Left ventricle myocardium inferior (tissue), 1 donor: ENCODE data around the gene ZNF431. TPM values are rescaled to one million over a fixed set of nuclear protein-coding genes. Genes with fewer than 3 reads are reported as not detected.

Source experiments
- DNase-seq: peaks from one replicate; pipeline ENCODE4 v3.0.0-alpha.2; 2020
- H3K27ac ChIP-seq: fragments of 200-600 bp; replicated peaks from 2 replicates; pipeline ENCODE4 v1.8.0; 2021
- H3K27me3 ChIP-seq: fragments of 200-600 bp; 2 replicates; pipeline ENCODE4 v1.8.0; 2021; ENCODE audit warnings: low read depth
- H3K36me3 ChIP-seq: fragments of 200-600 bp; 2 replicates; pipeline ENCODE4 v1.8.0; 2021
- H3K4me1 ChIP-seq: fragments of 200-600 bp; 2 replicates; pipeline ENCODE4 v1.8.0; 2021
- H3K4me3 ChIP-seq: fragments of 200-600 bp; 2 replicates; pipeline ENCODE4 v1.8.0; 2021; ENCODE audit warnings: mild to moderate bottlenecking, moderate library complexity
- H3K9me3 ChIP-seq: fragments of 200-600 bp; replicated peaks from 2 replicates; pipeline ENCODE4 v1.8.0; 2021
- intact Hi-C: fragments of 100-400 bp; cut with micrococcal nuclease; formaldehyde crosslinking; loops from one replicate; pipeline ENCODE4 v1.11.0; 2022
- total RNA-seq: library from RNA; stranded (reverse); fragmentation: NEBNext Ultra II Directional; extraction: Animal tissue kit (Norgen Biotek cat#: 25700); gene quantifications from one replicate; pipeline ENCODE4 v1.2.1, GENCODE V29; 2021
- TF ChIP-seq, protein P1 (sequence below): fragments of 200-600 bp; IDR thresholded peaks from 2 replicates; pipeline ENCODE4 v1.8.0; 2021; ENCODE audit warnings: antibody characterized with exemption, mild to moderate bottlenecking, borderline replicate concordance
- donor health status: DM: no; HTN: yes; CAD: no; lungs with severe emphysema.

ZNF431 gene
- total RNA-seq, 1 donor from 2014 or later = 12.4 TPM

DNA sequence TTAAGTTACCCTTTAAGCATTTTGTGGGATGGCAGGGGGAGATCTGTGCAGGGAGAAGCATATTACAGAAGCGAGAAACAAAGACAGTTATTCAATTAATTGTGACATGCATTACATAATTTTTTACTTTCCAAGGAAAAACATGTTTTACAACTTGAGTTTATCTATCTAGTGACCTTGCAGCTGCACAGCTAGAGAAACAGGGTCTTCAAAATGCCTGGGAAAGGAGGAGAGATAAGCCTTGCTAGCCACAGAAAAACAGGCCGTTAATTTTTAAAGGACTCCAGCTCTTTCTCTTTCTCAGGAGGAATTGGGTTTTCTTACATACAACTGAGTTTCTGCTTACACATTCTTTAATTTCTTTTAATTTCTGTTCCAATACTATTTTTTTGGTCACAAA lies 14.8 kb upstream of the ZNF431 start:
- no peak for DNase-seq
- Histone ChIP-seq H3K27me3 (no peaks in the 10 kb centered on the region), H3K9me3 (peaks cover 5% of the 10 kb centered on the region), H3K36me3 (no peaks in the 10 kb centered on the region), H3K4me1 (peaks cover 5% of the 10 kb centered on the region), H3K4me3 (no peak overlapping the region), H3K27ac (no peak overlapping the region)
- TF ChIP-seq, protein P1, sequence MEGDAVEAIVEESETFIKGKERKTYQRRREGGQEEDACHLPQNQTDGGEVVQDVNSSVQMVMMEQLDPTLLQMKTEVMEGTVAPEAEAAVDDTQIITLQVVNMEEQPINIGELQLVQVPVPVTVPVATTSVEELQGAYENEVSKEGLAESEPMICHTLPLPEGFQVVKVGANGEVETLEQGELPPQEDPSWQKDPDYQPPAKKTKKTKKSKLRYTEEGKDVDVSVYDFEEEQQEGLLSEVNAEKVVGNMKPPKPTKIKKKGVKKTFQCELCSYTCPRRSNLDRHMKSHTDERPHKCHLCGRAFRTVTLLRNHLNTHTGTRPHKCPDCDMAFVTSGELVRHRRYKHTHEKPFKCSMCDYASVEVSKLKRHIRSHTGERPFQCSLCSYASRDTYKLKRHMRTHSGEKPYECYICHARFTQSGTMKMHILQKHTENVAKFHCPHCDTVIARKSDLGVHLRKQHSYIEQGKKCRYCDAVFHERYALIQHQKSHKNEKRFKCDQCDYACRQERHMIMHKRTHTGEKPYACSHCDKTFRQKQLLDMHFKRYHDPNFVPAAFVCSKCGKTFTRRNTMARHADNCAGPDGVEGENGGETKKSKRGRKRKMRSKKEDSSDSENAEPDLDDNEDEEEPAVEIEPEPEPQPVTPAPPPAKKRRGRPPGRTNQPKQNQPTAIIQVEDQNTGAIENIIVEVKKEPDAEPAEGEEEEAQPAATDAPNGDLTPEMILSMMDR = no peak
- intact Hi-C loops = no loop called here

DNA sequence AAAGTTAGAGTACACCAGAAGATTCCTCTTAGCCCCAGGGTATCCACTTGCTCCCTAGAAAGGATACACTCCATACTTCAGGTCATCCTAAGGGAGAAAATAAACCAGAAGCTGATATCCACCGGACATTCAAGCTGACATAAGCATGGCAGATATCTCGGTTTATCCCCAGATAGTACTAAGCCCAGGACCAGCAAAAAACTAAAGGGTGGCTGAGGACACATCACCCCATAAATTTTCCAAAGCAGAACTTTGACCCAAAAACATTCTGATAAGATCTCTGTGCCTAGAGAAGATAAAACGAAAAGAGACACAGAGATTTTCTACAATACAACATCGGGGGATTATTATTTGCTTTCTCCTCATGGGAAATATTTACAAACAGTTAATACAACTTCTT lies 13.9 kb upstream of the ZNF431 start:
- intact Hi-C loops = no loop called here
- Histone ChIP-seq H3K27ac (no peak overlapping the region), H3K9me3 (peaks cover 5% of the 10 kb centered on the region), H3K36me3 (no peaks in the 10 kb centered on the region), H3K4me1 (peaks cover 5% of the 10 kb centered on the region), H3K27me3 (no peaks in the 10 kb centered on the region), H3K4me3 (no peak overlapping the region)
- DNase-seq = no peak
- TF ChIP-seq, protein P1 = no peak

DNA sequence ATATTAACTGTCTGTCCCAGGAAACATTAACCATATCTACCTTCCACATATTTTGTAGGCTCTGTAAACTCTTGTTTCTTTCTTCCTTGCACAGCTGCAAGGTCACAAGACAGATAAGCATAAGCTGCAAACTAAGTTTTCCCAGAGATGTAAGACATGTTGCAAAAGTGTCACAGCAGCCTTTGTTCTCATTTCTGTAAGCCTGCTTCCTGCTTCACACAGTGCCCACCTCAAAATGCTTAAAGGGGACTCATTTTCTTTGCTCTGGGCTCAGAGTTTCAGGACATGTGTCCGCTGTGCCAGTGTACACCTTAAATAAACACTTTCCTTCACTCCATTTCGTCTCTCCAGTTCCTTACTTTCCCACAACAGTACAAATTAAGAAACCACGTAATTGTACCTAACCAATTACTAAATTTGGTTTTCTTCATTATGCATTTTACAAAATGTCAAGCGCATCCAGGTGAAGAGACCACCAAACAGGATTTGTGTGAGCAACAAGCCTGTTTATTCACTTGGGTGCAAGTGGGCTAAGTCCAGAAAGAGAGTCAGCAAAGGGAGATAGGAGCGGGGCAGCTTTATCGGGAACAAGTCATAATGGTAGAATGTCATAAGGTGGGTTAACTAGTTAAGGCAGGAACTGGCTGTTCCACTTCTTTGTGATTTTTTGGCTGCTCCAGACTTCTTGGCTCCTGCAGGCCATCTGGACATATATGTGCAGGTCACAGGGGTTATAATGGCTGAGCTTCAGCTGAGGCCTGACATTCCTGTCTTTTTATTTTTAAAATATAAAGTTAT lies 12.7 kb upstream of the ZNF431 start:
- Histone ChIP-seq H3K27me3 (no peaks in the 10 kb centered on the region), H3K4me3 (no peak overlapping the region), H3K36me3 (no peaks in the 10 kb centered on the region), H3K27ac (no peak overlapping the region), H3K9me3 (peaks cover 5% of the 10 kb centered on the region), H3K4me1 (peaks cover 5% of the 10 kb centered on the region)
- intact Hi-C loops = no loop called here
- DNase-seq = no peak
- TF ChIP-seq, protein P1 = no peak

DNA sequence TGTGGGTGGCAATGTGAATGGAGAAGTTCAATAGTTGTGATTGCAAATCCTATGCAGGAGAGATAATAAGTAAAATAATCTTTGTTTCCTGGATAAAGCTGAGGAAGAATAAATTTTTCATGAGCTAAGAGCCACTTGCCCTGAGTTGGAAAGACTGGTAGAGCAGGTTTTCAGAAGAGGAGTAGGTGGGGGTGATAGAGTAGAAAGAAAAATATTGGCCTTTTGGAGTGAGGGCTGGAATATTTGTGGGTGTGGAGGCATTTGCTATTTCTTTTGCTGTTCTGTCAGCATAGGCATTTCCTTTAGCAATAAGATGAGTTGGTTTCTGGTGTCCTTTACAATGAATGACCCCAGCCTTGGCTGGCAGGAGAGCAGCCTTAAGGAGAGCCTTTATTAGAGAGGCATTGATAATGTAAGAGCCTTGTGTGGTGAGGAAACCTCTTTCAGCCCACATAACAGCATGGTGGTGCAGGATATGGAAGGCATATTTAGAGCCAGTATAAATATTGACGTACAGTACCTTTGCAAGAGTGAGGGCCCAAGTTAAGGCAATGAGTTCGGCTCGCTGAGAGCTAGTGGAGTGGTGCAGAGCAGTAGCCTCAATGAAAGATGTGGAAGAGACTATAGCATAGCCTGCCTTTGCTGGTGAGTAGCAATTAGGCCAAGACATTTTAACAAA lies 11.6 kb upstream of the ZNF431 start:
- TF ChIP-seq, protein P1 = no peak
- no peaks in the 10 kb centered on the region for H3K27me3 ChIP-seq
- no peak overlapping the region for H3K4me3 ChIP-seq
- H3K4me1 ChIP-seq = peaks cover 5% of the 10 kb centered on the region
- no peak overlapping the region for H3K27ac ChIP-seq
- intact Hi-C loops = no loop called here
- DNase-seq = no peak
- no peaks in the 10 kb centered on the region for H3K36me3 ChIP-seq
- H3K9me3 ChIP-seq = peaks cover 5% of the 10 kb centered on the region

DNA sequence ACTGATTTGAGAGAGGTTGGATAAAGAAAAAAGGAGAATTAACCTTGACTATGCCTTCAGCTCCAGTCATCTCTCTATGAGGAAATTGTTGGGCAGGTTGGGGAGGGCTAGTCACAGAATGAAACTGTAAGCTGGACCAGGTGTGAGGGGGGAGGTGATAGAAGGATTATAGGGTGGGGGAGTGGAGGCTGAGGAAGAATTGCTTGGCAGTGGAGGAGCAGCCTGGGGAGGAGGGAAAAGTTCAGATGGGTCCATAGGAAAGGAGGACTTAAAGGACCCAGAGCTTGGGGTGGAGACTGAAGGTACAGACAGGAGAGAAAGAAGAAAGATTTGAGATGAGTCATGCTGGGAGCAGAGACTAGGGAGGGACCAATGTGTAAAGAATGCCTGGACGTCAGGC lies 8.2 kb upstream of the ZNF431 start:
- Histone ChIP-seq H3K27ac (no peak overlapping the region), H3K9me3 (no peaks in the 10 kb centered on the region), H3K27me3 (no peaks in the 10 kb centered on the region), H3K36me3 (no peaks in the 10 kb centered on the region), H3K4me1 (peaks cover 5% of the 10 kb centered on the region), H3K4me3 (no peak overlapping the region)
- no peak for DNase-seq
- intact Hi-C loops = no loop called here
- TF ChIP-seq, protein P1 = no peak
